ENCODE results near the gene GRIK3. TPM values are rescaled to one million over a fixed set of nuclear protein-coding genes. Genes with fewer than 3 reads are reported as not detected.

GRIK3 gene
- total RNA-seq, 2 experiments from 2014 or later, result 16.3 to 55.0 TPM

- Histone ChIP-seq H3K27ac (ENCODE audit: low read depth, low read length, poor library complexity, severe bottlenecking) (no peak overlapping the region), H2AFZ (ENCODE audit: low read length) (no peak overlapping the region), H3K79me2 (ENCODE audit: insufficient read depth, low read depth, low read length) (no peaks in the 10 kb centered on the region), H3K36me3 (ENCODE audit: insufficient read depth, low read length) (no peaks in the 10 kb centered on the region; the same call in 1 of the 2 replicates), H3K4me2 (ENCODE audit: low read length) (no peak overlapping the region), H4K20me1 (ENCODE audit: insufficient read depth, low read length) (no peaks in the 10 kb centered on the region), H3K9me3 (ENCODE audit: low read length) (no peaks in the 10 kb centered on the region), H3K9me2 (ENCODE audit: insufficient read depth, low read length) (no peaks in the 10 kb centered on the region), H3K4me3 (ENCODE audit: low read depth, low read length, poor library complexity, severe bottlenecking) (no peak overlapping the region), H3K4me1 (ENCODE audit: insufficient read depth, low read length, poor library complexity, severe bottlenecking) (peaks cover 44% of the 10 kb centered on the region)
- DNase-seq (ENCODE audit: low spot score), result no peak
- POLR2A ChIA-PET, result no interaction called here
- BruUV-seq (replicated peaks), result no TSS peak
- CTCF ChIA-PET (ENCODE audit: unreplicated experiment), result no interaction called here
- intact Hi-C loops (cut with micrococcal nuclease; ENCODE audit: unreplicated experiment), result no loop called here
- TF ChIP-seq CTCF (conservative IDR thresholded peaks at IDR 0.05; ENCODE audit: low read length) (no peak), EZH2phosphoT487 (IDR thresholded peaks at IDR 0.05; ENCODE audit: borderline replicate concordance, low read depth, low read length) (no peak)
Measured at GRCh38 chr1:36858553-36858952, 175.8 kb downstream of the GRIK3 start.

- no TSS peak for BruUV-seq (replicated peaks)
- POLR2A ChIA-PET, result interaction anchor here (0.9 to 2.0 kb wide), 2 partner anchors 10 to 47 kb away, joined by 3 to 8 read pairs; no protein-coding TSS in a partner anchor
- H3K27ac ChIP-seq (ENCODE audit: low read depth, low read length, poor library complexity, severe bottlenecking), result no peak overlapping the region
- peaks cover 40% of the 10 kb centered on the region for H3K4me1 ChIP-seq (ENCODE audit: insufficient read depth, low read length, poor library complexity, severe bottlenecking)
- no peak overlapping the region for H3K4me3 ChIP-seq (ENCODE audit: low read depth, low read length, poor library complexity, severe bottlenecking)
- DNase-seq (ENCODE audit: low spot score), result no peak
- TF ChIP-seq CTCF (conservative IDR thresholded peaks at IDR 0.05; ENCODE audit: low read length) (no peak), EZH2phosphoT487 (IDR thresholded peaks at IDR 0.05; ENCODE audit: borderline replicate concordance, low read depth, low read length) (no peak)
- H2AFZ ChIP-seq (ENCODE audit: low read length), result no peak overlapping the region
- H4K20me1 ChIP-seq (ENCODE audit: insufficient read depth, low read length), result no peaks in the 10 kb centered on the region
- CTCF ChIA-PET (ENCODE audit: unreplicated experiment), result no interaction called here
- H3K36me3 ChIP-seq (ENCODE audit: insufficient read depth, low read length), result peaks cover 2% of the 10 kb centered on the region; the same call in 1 of the 2 replicates
- H3K4me2 ChIP-seq (ENCODE audit: low read length), result no peak overlapping the region
- no peaks in the 10 kb centered on the region for H3K9me3 ChIP-seq (ENCODE audit: low read length)
- no peaks in the 10 kb centered on the region for H3K9me2 ChIP-seq (ENCODE audit: insufficient read depth, low read length)
- intact Hi-C loops (cut with micrococcal nuclease; ENCODE audit: unreplicated experiment), result no loop called here
- H3K79me2 ChIP-seq (ENCODE audit: insufficient read depth, low read depth, low read length), result no peaks in the 10 kb centered on the region
Measured at GRCh38 chr1:36857754-36858153, 176.6 kb downstream of the GRIK3 start.

GRCh38 chr1:36855699-36856494 is 178.4 kb downstream of the GRIK3 start:
- Histone ChIP-seq H2AFZ (ENCODE audit: low read length) (no peak overlapping the region), H3K4me3 (ENCODE audit: low read depth, low read length, poor library complexity, severe bottlenecking) (no peak overlapping the region), H3K4me2 (ENCODE audit: low read length) (peak overlapping the region; percentile 27), H3K27ac (ENCODE audit: low read depth, low read length, poor library complexity, severe bottlenecking) (no peak overlapping the region), H4K20me1 (ENCODE audit: insufficient read depth, low read length) (no peaks in the 10 kb centered on the region), H3K4me1 (ENCODE audit: insufficient read depth, low read length, poor library complexity, severe bottlenecking) (peaks cover 29% of the 10 kb centered on the region), H3K36me3 (ENCODE audit: insufficient read depth, low read length) (0 out of 2 replicates have a peak, but pooled peaks cover 3% of the 10 kb centered on the region), H3K9me3 (ENCODE audit: low read length) (no peaks in the 10 kb centered on the region), H3K9me2 (ENCODE audit: insufficient read depth, low read length) (no peaks in the 10 kb centered on the region), H3K79me2 (ENCODE audit: insufficient read depth, low read depth, low read length) (no peaks in the 10 kb centered on the region)
- DNase-seq (ENCODE audit: low spot score), result peak; percentile 76
- ChIA-PET CTCF (ENCODE audit: unreplicated experiment) (no interaction called here), POLR2A (interaction anchor here (0.5 to 2.0 kb wide), 3 partner anchors 8 to 607 kb away, joined by 5 to 8 read pairs (median 6); no protein-coding TSS in a partner anchor)
- TF ChIP-seq CTCF (conservative IDR thresholded peaks at IDR 0.05; ENCODE audit: low read length), result no peak
- no peak for TF ChIP-seq EZH2phosphoT487 (IDR thresholded peaks at IDR 0.05; ENCODE audit: borderline replicate concordance, low read depth, low read length)
- intact Hi-C loops (cut with micrococcal nuclease; ENCODE audit: unreplicated experiment), result no loop called here
- no TSS peak for BruUV-seq (replicated peaks)

Measured in OCI-LY7 (cell line).